Karpas-422 (cell line): ENCODE data around the gene CXCL1. TPM values are rescaled to one million over a fixed set of nuclear protein-coding genes. Genes with fewer than 3 reads are reported as not detected.

Experiments used
- DNase-seq: peaks from one replicate; pipeline ENCODE4 v3.0.0-alpha.2; 2015
- H2AFZ ChIP-seq: fragments of 200-600 bp; sonication (generic); 2 replicates; pipeline ENCODE4 v1.6.1; 2014; ENCODE audit warnings: antibody characterized with exemption, low read length, mixed read lengths
- H3K27ac ChIP-seq: fragments of 200-600 bp; sonication (generic); 2 replicates; pipeline ENCODE4 v1.5.1; 2014; ENCODE audit warnings: mild to moderate bottlenecking, low read length, moderate library complexity
- H3K27me3 ChIP-seq: fragments of 200-600 bp; sonication (generic); 2 replicates; pipeline ENCODE4 v1.6.1; 2014; ENCODE audit warnings: low read length, mixed read lengths
- H3K36me3 ChIP-seq: fragments of 200-600 bp; sonication (generic); 2 replicates; pipeline ENCODE4 v1.6.1; 2014; ENCODE audit warnings: low read length, mixed read lengths; ENCODE audit not compliant: insufficient read depth
- H3K4me1 ChIP-seq: fragments of 200-600 bp; sonication (generic); 2 replicates; pipeline ENCODE4 v1.6.1; 2014; ENCODE audit warnings: mild to moderate bottlenecking, low read length, mixed read lengths
- H3K4me2 ChIP-seq: fragments of 200-600 bp; sonication (generic); 2 replicates; pipeline ENCODE4 v1.6.1; 2014; ENCODE audit warnings: low read length, low read depth, mild to moderate bottlenecking; ENCODE audit not compliant: poor library complexity, severe bottlenecking
- H3K4me3 ChIP-seq: fragments of 200-600 bp; sonication (generic); 2 replicates; pipeline ENCODE4 v1.5.1; 2014; ENCODE audit warnings: mild to moderate bottlenecking, antibody characterized with exemption, low read length, mixed read lengths
- H3K79me2 ChIP-seq: fragments of 200-600 bp; sonication (generic); 2 replicates; pipeline ENCODE4 v1.6.1; 2014; ENCODE audit warnings: mild to moderate bottlenecking, low read length, mixed read lengths
- H3K9ac ChIP-seq: fragments of 200-600 bp; sonication (generic); 2 replicates; pipeline ENCODE4 v1.6.0; 2014; ENCODE audit warnings: low read length
- H3K9me2 ChIP-seq: fragments of 200-600 bp; sonication (generic), shearing (Covaris generic); replicated peaks from 2 replicates; pipeline ENCODE4 v1.6.0; 2014; ENCODE audit warnings: mild to moderate bottlenecking, low read length, moderate library complexity; ENCODE audit not compliant: insufficient read depth
- H3K9me3 ChIP-seq: fragments of 300-700, 200-600 bp; sonication (generic); 2 replicates; pipeline ENCODE4 v1.6.1; 2014; ENCODE audit warnings: low read length, mixed read lengths
- H4K20me1 ChIP-seq: fragments of 200-600 bp; sonication (generic); 2 replicates; pipeline ENCODE4 v1.6.1; 2014; ENCODE audit warnings: mild to moderate bottlenecking, antibody characterized with exemption, low read length, low read depth; ENCODE audit not compliant: insufficient read depth
- total RNA-seq: library from RNA; depleted of rRNA; stranded (reverse); fragments of >200 nt; shearing (Covaris generic); gene quantifications from 2 replicates; pipeline ENCODE4 v1.2.3, GENCODE V29; 2014; ENCODE audit warnings: low replicate concordance; rRNA removed

CXCL1 gene
- not detected in 2 replicates for total RNA-seq

DNA sequence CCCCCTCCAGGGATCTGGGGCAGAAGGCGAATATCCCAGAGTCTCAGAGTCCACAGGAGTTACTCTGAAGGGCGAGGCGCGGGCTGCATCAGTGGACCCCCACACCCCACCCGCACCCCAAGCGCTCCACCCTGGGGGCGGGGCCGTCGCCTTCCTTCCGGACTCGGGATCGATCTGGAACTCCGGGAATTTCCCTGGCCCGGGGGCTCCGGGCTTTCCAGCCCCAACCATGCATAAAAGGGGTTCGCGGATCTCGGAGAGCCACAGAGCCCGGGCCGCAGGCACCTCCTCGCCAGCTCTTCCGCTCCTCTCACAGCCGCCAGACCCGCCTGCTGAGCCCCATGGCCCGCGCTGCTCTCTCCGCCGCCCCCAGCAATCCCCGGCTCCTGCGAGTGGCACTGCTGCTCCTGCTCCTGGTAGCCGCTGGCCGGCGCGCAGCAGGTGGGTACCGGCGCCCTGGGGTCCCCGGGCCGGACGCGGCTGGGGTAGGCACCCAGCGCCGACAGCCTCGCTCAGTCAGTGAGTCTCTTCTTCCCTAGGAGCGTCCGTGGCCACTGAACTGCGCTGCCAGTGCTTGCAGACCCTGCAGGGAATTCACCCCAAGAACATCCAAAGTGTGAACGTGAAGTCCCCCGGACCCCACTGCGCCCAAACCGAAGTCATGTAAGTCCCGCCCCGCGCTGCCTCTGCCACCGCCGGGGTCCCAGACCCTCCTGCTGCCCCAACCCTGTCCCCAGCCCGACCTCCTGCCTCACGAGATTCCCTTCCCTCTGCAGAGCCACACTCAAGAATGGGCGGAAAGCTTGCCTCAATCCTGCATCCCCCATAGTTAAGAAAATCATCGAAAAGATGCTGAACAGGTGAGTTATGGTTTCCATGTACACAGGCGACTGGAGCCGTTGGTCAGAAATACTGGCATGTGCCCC, at the start of gene CXCL1:
TSS of gene CXCL1 (plus strand) at position 264 of the 926 bp plus-strand sequence. CDS start at position 342, 78 bp downstream.
- Histone ChIP-seq H3K9me2 (no peaks in the 10 kb centered on the region), H3K79me2 (no peaks in the 10 kb centered on the region), H3K36me3 (no peaks in the 10 kb centered on the region), H3K27me3 (no peaks in the 10 kb centered on the region), H2AFZ (no peak within 1 kb of the TSS), H3K27ac (no peak within 1 kb of the TSS), H3K4me2 (no peak within 1 kb of the TSS), H3K9me3 (no peaks in the 10 kb centered on the region), H3K4me1 (no peaks in the 10 kb centered on the region), H4K20me1 (no peaks in the 10 kb centered on the region), H3K9ac (no peak within 1 kb of the TSS), H3K4me3 (no peak within 1 kb of the TSS)
- no peak for DNase-seq

DNA sequence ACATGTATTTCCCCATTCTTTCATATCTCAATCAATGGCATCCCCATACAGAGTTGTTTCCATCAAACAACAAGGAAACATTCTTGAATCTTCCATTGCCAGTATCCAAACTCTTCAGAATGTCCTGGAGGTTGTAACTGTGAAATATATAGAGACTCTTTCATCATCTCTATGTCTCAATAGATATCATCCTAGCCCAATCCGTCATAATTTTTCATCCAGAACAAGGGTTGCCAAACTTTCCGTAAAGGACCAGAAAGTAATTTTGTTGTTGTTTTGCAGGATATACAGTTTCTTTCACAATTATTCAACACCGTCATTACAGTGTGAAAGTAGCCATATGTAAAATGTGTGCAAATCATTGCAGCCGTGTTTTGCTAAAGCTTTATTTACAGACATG, 47.9 kb upstream of the CXCL1 start:
- no peaks in the 10 kb centered on the region for H4K20me1 ChIP-seq
- H3K4me2 ChIP-seq = no peak overlapping the region

DNA sequence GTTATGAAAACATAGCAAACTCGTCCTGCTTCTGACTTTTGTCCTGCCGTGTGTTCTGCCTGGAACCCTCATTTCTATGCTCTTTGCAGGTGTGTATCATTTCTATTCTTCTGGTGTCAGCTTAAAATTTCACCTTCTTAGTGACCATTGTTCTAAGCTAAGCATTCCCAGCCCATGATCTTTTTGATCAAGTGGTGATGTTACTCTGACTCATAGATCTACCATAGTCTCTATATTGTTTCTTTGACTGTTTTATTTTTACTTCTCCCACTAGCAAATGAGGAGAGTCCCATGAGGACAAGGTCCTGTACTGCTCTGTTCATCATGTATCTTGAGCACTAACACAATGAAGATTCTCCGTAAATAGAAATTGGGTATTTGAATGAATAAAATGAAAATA, 46.8 kb upstream of the CXCL1 start:
- Histone ChIP-seq H3K9me2 (no peaks in the 10 kb centered on the region), H3K9ac (no peak overlapping the region), H3K4me3 (no peak overlapping the region), H3K79me2 (no peaks in the 10 kb centered on the region), H3K9me3 (no peaks in the 10 kb centered on the region), H3K27me3 (no peaks in the 10 kb centered on the region; the same call in 1 of the 2 replicates), H2AFZ (no peak overlapping the region), H3K4me1 (no peaks in the 10 kb centered on the region), H4K20me1 (no peaks in the 10 kb centered on the region), H3K36me3 (no peaks in the 10 kb centered on the region), H3K27ac (no peak overlapping the region), H3K4me2 (no peak overlapping the region)
- DNase-seq = no peak

More for the DNA sequence above, 47.9 kb upstream of the CXCL1 start:
- Histone ChIP-seq H3K9me3 (no peaks in the 10 kb centered on the region), H3K9ac (no peak overlapping the region), H3K27me3 (no peaks in the 10 kb centered on the region; the same call in 1 of the 2 replicates), H3K36me3 (no peaks in the 10 kb centered on the region), H3K4me3 (no peak overlapping the region), H3K4me1 (no peaks in the 10 kb centered on the region), H2AFZ (no peak overlapping the region), H3K79me2 (no peaks in the 10 kb centered on the region), H3K9me2 (no peaks in the 10 kb centered on the region), H3K27ac (no peak overlapping the region)
- no peak for DNase-seq

- no peak overlapping the region for H3K4me2 ChIP-seq
Measured at GRCh38 chr4:73822812-73823504, 46.2 kb upstream of the CXCL1 start.

GRCh38 chr4:73823760-73824159, 45.4 kb upstream of the CXCL1 start:
- Histone ChIP-seq H3K9ac (no peak overlapping the region), H4K20me1 (no peaks in the 10 kb centered on the region), H3K9me3 (no peaks in the 10 kb centered on the region), H2AFZ (no peak overlapping the region), H3K27me3 (no peaks in the 10 kb centered on the region; the same call in 1 of the 2 replicates), H3K79me2 (no peaks in the 10 kb centered on the region), H3K4me1 (no peaks in the 10 kb centered on the region), H3K4me3 (no peak overlapping the region), H3K36me3 (no peaks in the 10 kb centered on the region), H3K9me2 (no peaks in the 10 kb centered on the region), H3K27ac (no peak overlapping the region), H3K4me2 (no peak overlapping the region)
- DNase-seq = no peak

More at GRCh38 chr4:73822812-73823504, 46.2 kb upstream of the CXCL1 start:
- no peaks in the 10 kb centered on the region for H3K36me3 ChIP-seq
- no peak for DNase-seq
- no peak overlapping the region for H3K27ac ChIP-seq
- no peaks in the 10 kb centered on the region for H3K4me1 ChIP-seq
- no peaks in the 10 kb centered on the region; the same call in 1 of the 2 replicates for H3K27me3 ChIP-seq
- no peak overlapping the region for H3K9ac ChIP-seq
- H3K9me2 ChIP-seq = no peaks in the 10 kb centered on the region
- no peaks in the 10 kb centered on the region for H3K79me2 ChIP-seq
- H3K4me3 ChIP-seq = no peak overlapping the region
- H2AFZ ChIP-seq = no peak overlapping the region
- H3K9me3 ChIP-seq = no peaks in the 10 kb centered on the region
- no peaks in the 10 kb centered on the region for H4K20me1 ChIP-seq

- H3K4me3 ChIP-seq = no peak overlapping the region
- no peak overlapping the region for H2AFZ ChIP-seq
Measured at GRCh38 chr4:73828956-73829355, 40.2 kb upstream of the CXCL1 start.

GRCh38 chr4:73831569-73831968, 37.6 kb upstream of the CXCL1 start:
- no peaks in the 10 kb centered on the region for H3K27me3 ChIP-seq
- H3K27ac ChIP-seq = no peak overlapping the region
- H3K9me3 ChIP-seq = no peaks in the 10 kb centered on the region
- H3K79me2 ChIP-seq = no peaks in the 10 kb centered on the region
- H2AFZ ChIP-seq = no peak overlapping the region
- no peak overlapping the region for H3K4me3 ChIP-seq
- no peaks in the 10 kb centered on the region for H3K9me2 ChIP-seq
- no peak overlapping the region for H3K9ac ChIP-seq
- H4K20me1 ChIP-seq = no peaks in the 10 kb centered on the region
- no peaks in the 10 kb centered on the region for H3K36me3 ChIP-seq
- no peaks in the 10 kb centered on the region for H3K4me1 ChIP-seq
- no peak overlapping the region for H3K4me2 ChIP-seq
- DNase-seq = no peak

More at GRCh38 chr4:73828956-73829355, 40.2 kb upstream of the CXCL1 start:
- Histone ChIP-seq H4K20me1 (no peaks in the 10 kb centered on the region), H3K4me1 (no peaks in the 10 kb centered on the region), H3K9me2 (no peaks in the 10 kb centered on the region), H3K36me3 (no peaks in the 10 kb centered on the region), H3K27me3 (no peaks in the 10 kb centered on the region), H3K27ac (no peak overlapping the region), H3K9ac (no peak overlapping the region), H3K4me2 (no peak overlapping the region), H3K9me3 (no peaks in the 10 kb centered on the region), H3K79me2 (no peaks in the 10 kb centered on the region)
- DNase-seq = no peak

DNA sequence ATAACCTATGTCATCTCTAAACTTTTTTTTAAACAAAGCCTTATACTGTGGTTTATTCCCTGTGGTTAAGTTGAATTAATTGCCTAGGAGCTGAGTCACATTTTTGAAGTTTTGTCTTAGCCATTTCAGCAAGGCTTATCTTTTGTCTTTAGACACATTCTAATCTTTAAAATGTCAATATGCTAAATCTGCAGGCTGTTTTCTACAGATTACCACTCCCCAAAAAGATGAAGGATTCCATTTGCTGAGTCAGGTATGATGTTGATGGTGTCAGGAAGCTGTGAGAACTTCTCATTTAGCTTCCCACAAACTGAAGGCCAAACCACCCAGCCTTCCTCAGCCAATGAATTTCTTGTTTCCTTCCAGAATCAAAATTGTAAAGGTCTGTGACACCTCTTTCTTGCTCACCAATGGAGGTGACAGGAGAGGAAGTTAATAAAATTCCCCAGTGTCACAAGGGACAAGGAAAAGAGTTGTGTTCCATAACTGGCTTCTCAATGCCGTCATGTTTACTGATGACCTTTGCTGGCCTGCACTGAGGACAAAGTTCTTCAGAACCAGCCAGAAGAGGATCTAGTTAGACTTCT, 36.4 kb upstream of the CXCL1 start:
- Histone ChIP-seq H3K9ac (no peak overlapping the region), H3K27me3 (no peaks in the 10 kb centered on the region), H3K79me2 (no peaks in the 10 kb centered on the region), H3K4me3 (no peak overlapping the region), H3K27ac (no peak overlapping the region), H3K4me1 (no peaks in the 10 kb centered on the region), H3K4me2 (no peak overlapping the region), H4K20me1 (no peaks in the 10 kb centered on the region), H2AFZ (no peak overlapping the region), H3K9me3 (no peaks in the 10 kb centered on the region), H3K36me3 (no peaks in the 10 kb centered on the region), H3K9me2 (no peaks in the 10 kb centered on the region)
- no peak for DNase-seq
